OCI-LY1 (cell line): ENCODE results near the gene RNF44.

ENCODE experiments used
- H2AFZ ChIP-seq: fragments of 200-600 bp; sonication (generic), shearing (Covaris generic); 2 replicates; pipeline ENCODE4 v1.6.0; 2014; ENCODE audit warnings: antibody characterized with exemption, mild to moderate bottlenecking, low read length
- H3F3A ChIP-seq: fragments of 200-600 bp; sonication (generic), shearing (Covaris generic); 2 replicates; pipeline ENCODE4 v1.6.0; 2014; ENCODE audit warnings: mild to moderate bottlenecking, antibody characterized with exemption, low read length, moderate library complexity; ENCODE audit not compliant: insufficient read depth
- H3K27ac ChIP-seq: fragments of 200-600 bp; sonication (generic); 2 replicates; pipeline ENCODE4 v1.5.1; 2014; ENCODE audit warnings: low read length, mixed run types, mild to moderate bottlenecking, low read depth; ENCODE audit not compliant: poor library complexity, severe bottlenecking
- H3K27me3 ChIP-seq: fragments of 200-600 bp; sonication (generic); 2 replicates; pipeline ENCODE4 v1.6.0; 2014; ENCODE audit warnings: antibody characterized with exemption, mild to moderate bottlenecking, low read length, moderate library complexity; ENCODE audit not compliant: insufficient read depth
- H3K36me3 ChIP-seq: fragments of 200-600 bp; sonication (generic); 2 replicates; pipeline ENCODE4 v1.6.1; 2014; ENCODE audit warnings: mild to moderate bottlenecking, antibody characterized with exemption, low read length, moderate library complexity, mixed read lengths; ENCODE audit not compliant: insufficient read depth
- H3K4me1 ChIP-seq: fragments of 200-600 bp; sonication (generic); 2 replicates; pipeline ENCODE4 v1.5.1; 2014; ENCODE audit warnings: mild to moderate bottlenecking, low read length, moderate library complexity; ENCODE audit not compliant: insufficient read depth, severe bottlenecking
- H3K4me2 ChIP-seq: fragments of 200-600 bp; sonication (generic), shearing (Covaris generic); 2 replicates; pipeline ENCODE4 v1.6.1; 2014; ENCODE audit warnings: low read length
- H3K4me3 ChIP-seq: fragments of 200-600 bp; sonication (generic); 2 replicates; pipeline ENCODE4 v1.5.1; 2014; ENCODE audit warnings: low read length, low read depth, mild to moderate bottlenecking, mixed read lengths; ENCODE audit not compliant: poor library complexity, severe bottlenecking
- H3K79me2 ChIP-seq: fragments of 200-600 bp; shearing (Covaris generic); 2 replicates; pipeline ENCODE4 v1.6.1; 2016; ENCODE audit warnings: mixed run types, low read length, mixed read lengths; ENCODE audit not compliant: insufficient read depth
- H3K9ac ChIP-seq: fragments of 200-600 bp; sonication (generic), shearing (Covaris generic); 2 replicates; pipeline ENCODE4 v1.6.1; 2014; ENCODE audit warnings: mild to moderate bottlenecking, low read length, mixed read lengths
- H3K9me2 ChIP-seq: fragments of 200-600 bp; sonication (generic), shearing (Covaris generic); 2 replicates; pipeline ENCODE4 v1.6.1; 2014; ENCODE audit warnings: low read depth, mild to moderate bottlenecking, low read length, mixed read lengths
- H3K9me3 ChIP-seq: fragments of 200-600 bp; shearing (Covaris generic); 2 replicates; pipeline ENCODE4 v1.6.1; 2014; ENCODE audit warnings: low read length, mixed read lengths
- H4K20me1 ChIP-seq: fragments of 200-600 bp; sonication (generic), shearing (Covaris generic); 2 replicates; pipeline ENCODE4 v1.6.0; 2016; ENCODE audit warnings: mild to moderate bottlenecking, low read length; ENCODE audit not compliant: insufficient read depth
- CTCF ChIP-seq: fragments of 200-600 bp; sonication (generic), shearing (Covaris generic); IDR thresholded peaks from 2 replicates; pipeline ENCODE4 v1.5.1; 2017; ENCODE audit warnings: mild to moderate bottlenecking, antibody characterized with exemption, low read length, moderate library complexity, mixed read lengths
- EZH2 ChIP-seq: fragments of 200-600 bp; sonication (generic), shearing (Covaris generic); IDR thresholded peaks from 2 replicates; pipeline ENCODE4 v1.8.0; 2017; ENCODE audit warnings: borderline replicate concordance, mixed run types, mild to moderate bottlenecking, antibody characterized with exemption, low read length, moderate library complexity, mixed read lengths

RNF44 gene

DNA sequence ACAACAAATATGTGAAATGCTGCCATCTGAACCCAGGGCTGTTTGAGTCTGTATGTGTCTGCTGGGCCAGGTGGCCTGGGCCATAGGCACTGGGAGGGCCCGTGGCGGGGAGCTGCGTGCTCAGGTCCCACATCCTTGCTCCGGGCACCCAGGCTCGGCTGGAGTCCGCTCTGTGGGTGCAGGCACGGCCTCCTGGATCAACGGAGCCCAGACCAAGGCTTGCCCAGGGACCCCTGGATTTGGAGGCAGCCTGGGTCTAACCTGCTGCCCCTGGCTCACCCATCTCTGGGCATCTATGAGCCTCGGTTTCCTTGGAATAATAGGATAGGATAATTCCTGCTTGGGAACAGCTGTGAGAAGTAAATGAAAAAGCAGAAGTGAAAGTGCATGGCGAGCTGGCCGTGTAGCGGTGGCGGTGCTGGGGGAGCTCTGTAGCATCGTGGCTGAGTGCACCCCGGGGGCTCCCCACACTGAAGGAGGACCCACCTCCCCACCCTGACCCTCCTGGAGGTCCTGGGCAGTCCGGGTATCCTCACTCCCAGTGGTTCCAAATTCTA, 13.2 kb upstream of the RNF44 start:
- H3F3A ChIP-seq = no peaks in the 10 kb centered on the region
- TF ChIP-seq CTCF (no peak), EZH2 (no peak)
- no peaks in the 10 kb centered on the region for H3K36me3 ChIP-seq
- no peak overlapping the region for H3K27ac ChIP-seq
- H2AFZ ChIP-seq = no peak overlapping the region
- H3K27me3 ChIP-seq = no peaks in the 10 kb centered on the region; the same call in 1 of the 2 replicates
- H3K4me3 ChIP-seq = no peak overlapping the region
- no peak overlapping the region for H3K9ac ChIP-seq
- no peaks in the 10 kb centered on the region for H3K9me2 ChIP-seq
- no peaks in the 10 kb centered on the region for H4K20me1 ChIP-seq
- peaks cover 7% of the 10 kb centered on the region for H3K4me1 ChIP-seq
- no peaks in the 10 kb centered on the region for H3K9me3 ChIP-seq
- H3K4me2 ChIP-seq = no peak overlapping the region
- H3K79me2 ChIP-seq = no peaks in the 10 kb centered on the region

GRCh38 chr5:176549871-176550270, 12.7 kb upstream of the RNF44 start:
- no peaks in the 10 kb centered on the region for H3K79me2 ChIP-seq
- H3K4me3 ChIP-seq = no peak overlapping the region
- H3K27me3 ChIP-seq = no peaks in the 10 kb centered on the region; the same call in 1 of the 2 replicates
- peaks cover 9% of the 10 kb centered on the region for H3K4me1 ChIP-seq
- TF ChIP-seq CTCF (no peak), EZH2 (no peak)
- H3K9me2 ChIP-seq = no peaks in the 10 kb centered on the region
- H2AFZ ChIP-seq = no peak overlapping the region
- no peak overlapping the region for H3K4me2 ChIP-seq
- no peak overlapping the region for H3K27ac ChIP-seq
- no peaks in the 10 kb centered on the region for H3F3A ChIP-seq
- no peaks in the 10 kb centered on the region for H3K36me3 ChIP-seq
- no peaks in the 10 kb centered on the region for H4K20me1 ChIP-seq
- no peak overlapping the region for H3K9ac ChIP-seq
- H3K9me3 ChIP-seq = no peaks in the 10 kb centered on the region

GRCh38 chr5:176548967-176549444, 11.8 kb upstream of the RNF44 start, which contains the start of gene CDHR2:
TSS of gene CDHR2 (plus strand) at chr5:176549342. CDS start at chr5:176565353, 16,011 bp downstream.
- no peak within 1 kb of the TSS for H3K9ac ChIP-seq
- peaks cover 13% of the 10 kb centered on the region for H3K4me1 ChIP-seq
- H2AFZ ChIP-seq = no peak within 1 kb of the TSS
- no peaks in the 10 kb centered on the region for H4K20me1 ChIP-seq
- H3K4me3 ChIP-seq = no peak within 1 kb of the TSS
- no peaks in the 10 kb centered on the region for H3K36me3 ChIP-seq
- H3K9me3 ChIP-seq = no peaks in the 10 kb centered on the region
- no peak within 1 kb of the TSS for H3K4me2 ChIP-seq
- H3K79me2 ChIP-seq = no peaks in the 10 kb centered on the region
- H3K27ac ChIP-seq = no peak within 1 kb of the TSS
- H3F3A ChIP-seq = no peaks in the 10 kb centered on the region
- H3K27me3 ChIP-seq = no peaks in the 10 kb centered on the region; the same call in 1 of the 2 replicates
- TF ChIP-seq CTCF = no peak
- no peak for TF ChIP-seq EZH2
- H3K9me2 ChIP-seq = no peaks in the 10 kb centered on the region
